ENCODE data around the gene SDCBP2. TPM values are rescaled to one million over a fixed set of nuclear protein-coding genes. Genes with fewer than 3 reads are reported as not detected.
A peak's percentile ranks its signal among the peaks of the same experiment; 100 is the strongest.

Gene SDCBP2
- total and polyA plus RNA-seq, 4 donors = 1.9 to 6.1 (median 4.7) TPM

DNA sequence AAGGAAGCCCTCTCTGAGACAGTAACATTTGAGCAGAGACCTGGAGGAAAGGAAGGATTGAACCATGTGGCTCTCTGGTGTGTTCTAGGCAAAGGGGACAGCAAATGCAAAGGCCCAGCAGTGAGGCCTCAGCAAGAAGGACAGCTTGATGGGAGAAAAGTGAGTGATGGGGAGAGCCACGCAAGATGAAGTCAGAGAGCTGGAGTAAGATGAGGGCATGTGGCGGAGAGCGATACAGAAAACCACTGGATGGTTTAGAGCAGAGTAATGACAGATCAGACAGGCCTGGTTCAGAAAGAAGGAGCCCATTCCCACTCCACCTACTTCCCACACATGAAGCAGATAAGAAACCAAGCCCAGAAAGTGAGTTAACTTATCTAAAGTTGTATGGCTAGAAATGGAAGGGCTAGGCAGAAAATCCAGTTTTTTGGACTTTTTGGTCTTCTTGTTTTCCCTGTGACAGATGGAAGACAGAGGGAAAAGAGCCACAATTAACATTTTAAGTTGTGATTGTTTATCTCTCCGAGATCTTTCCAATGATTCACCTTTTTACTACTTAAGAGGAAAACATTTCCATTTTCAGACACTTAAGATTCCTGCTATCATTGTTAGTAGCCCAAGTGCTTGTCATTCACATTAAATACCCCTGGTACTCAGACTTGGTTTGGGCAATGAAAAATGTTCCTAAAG, 63.6 kb downstream of the SDCBP2 start:
- peaks cover 0 to 7% (median 0%) of the 10 kb centered on the region in 4 donors for H3K27me3 ChIP-seq (ENCODE audit: control insufficient read depth in 4 of 4, insufficient read depth in 4 of 4, low read length in 3 of 4)
- peak overlapping the region in 1 of 2 donors; percentile 30 for H3K9ac ChIP-seq (ENCODE audit: low read depth in 1 of 2, low read length in 2 of 2)
- H3K9me3 ChIP-seq (ENCODE audit: control insufficient read depth in 4 of 4, low read length in 3 of 4) = peaks cover 0 to 13% (median 1%) of the 10 kb centered on the region in 4 donors
- 98% methylated on average over 4 of the region's 4 CpGs for WGBS
- no peak for TF ChIP-seq YY1 (IDR thresholded peaks at IDR 0.05)
- TF ChIP-seq JUND (IDR thresholded peaks at IDR 0.05) = no peak
- TF ChIP-seq, protein P1, sequence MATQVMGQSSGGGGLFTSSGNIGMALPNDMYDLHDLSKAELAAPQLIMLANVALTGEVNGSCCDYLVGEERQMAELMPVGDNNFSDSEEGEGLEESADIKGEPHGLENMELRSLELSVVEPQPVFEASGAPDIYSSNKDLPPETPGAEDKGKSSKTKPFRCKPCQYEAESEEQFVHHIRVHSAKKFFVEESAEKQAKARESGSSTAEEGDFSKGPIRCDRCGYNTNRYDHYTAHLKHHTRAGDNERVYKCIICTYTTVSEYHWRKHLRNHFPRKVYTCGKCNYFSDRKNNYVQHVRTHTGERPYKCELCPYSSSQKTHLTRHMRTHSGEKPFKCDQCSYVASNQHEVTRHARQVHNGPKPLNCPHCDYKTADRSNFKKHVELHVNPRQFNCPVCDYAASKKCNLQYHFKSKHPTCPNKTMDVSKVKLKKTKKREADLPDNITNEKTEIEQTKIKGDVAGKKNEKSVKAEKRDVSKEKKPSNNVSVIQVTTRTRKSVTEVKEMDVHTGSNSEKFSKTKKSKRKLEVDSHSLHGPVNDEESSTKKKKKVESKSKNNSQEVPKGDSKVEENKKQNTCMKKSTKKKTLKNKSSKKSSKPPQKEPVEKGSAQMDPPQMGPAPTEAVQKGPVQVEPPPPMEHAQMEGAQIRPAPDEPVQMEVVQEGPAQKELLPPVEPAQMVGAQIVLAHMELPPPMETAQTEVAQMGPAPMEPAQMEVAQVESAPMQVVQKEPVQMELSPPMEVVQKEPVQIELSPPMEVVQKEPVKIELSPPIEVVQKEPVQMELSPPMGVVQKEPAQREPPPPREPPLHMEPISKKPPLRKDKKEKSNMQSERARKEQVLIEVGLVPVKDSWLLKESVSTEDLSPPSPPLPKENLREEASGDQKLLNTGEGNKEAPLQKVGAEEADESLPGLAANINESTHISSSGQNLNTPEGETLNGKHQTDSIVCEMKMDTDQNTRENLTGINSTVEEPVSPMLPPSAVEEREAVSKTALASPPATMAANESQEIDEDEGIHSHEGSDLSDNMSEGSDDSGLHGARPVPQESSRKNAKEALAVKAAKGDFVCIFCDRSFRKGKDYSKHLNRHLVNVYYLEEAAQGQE (IDR thresholded peaks at IDR 0.05) = no peak
- no peak for TF ChIP-seq RXRA (IDR thresholded peaks at IDR 0.05)
- no peak for TF ChIP-seq MAX (IDR thresholded peaks at IDR 0.05)
- TF ChIP-seq ZBTB33 (IDR thresholded peaks at IDR 0.05) = no peak
- no peak for TF ChIP-seq CTCF (IDR thresholded peaks at IDR 0.05; ENCODE audit: low read depth, low read length, missing input control)
- no peak for TF ChIP-seq GABPA (IDR thresholded peaks at IDR 0.05 in 1 of 2, conservative IDR thresholded peaks at IDR 0.05 in 1 of 2)
- TF ChIP-seq TAF1 (conservative IDR thresholded peaks at IDR 0.05) = no peak
- TF ChIP-seq EGR1 (IDR thresholded peaks at IDR 0.05; ENCODE audit: low read depth in 2 of 2) = no peak
- no peak for TF ChIP-seq FOXA2 (IDR thresholded peaks at IDR 0.05)
- no peak for TF ChIP-seq NR2F2 (IDR thresholded peaks at IDR 0.05)
- no peak for TF ChIP-seq SP1 (IDR thresholded peaks at IDR 0.05)
- no peak for TF ChIP-seq FOXA1 (IDR thresholded peaks at IDR 0.05)
- TF ChIP-seq ATF3 (IDR thresholded peaks at IDR 0.05) = no peak
- H3K36me3 ChIP-seq (ENCODE audit: control insufficient read depth in 4 of 4, insufficient read depth in 3 of 4, low read depth in 1 of 4, low read length in 3 of 4) = no peaks in the 10 kb centered on the region
- peaks cover 0 to 7% (median 2%) of the 10 kb centered on the region in 4 donors for H3K4me1 ChIP-seq (ENCODE audit: control insufficient read depth in 4 of 4, insufficient read depth in 4 of 4, low read length in 3 of 4)
- no peak overlapping the region for H3K27ac ChIP-seq (ENCODE audit: low read depth in 1 of 2, low read length in 2 of 2)
- H3K4me3 ChIP-seq (ENCODE audit: low read depth in 1 of 3, low read length in 3 of 3) = no peak overlapping the region
- DNase-seq (ENCODE audit: low spot score) = no peak
